ENCODE results near the gene CENPB. TPM values are rescaled to one million over a fixed set of nuclear protein-coding genes. Genes with fewer than 3 reads are reported as not detected.

CENPB gene
- polyA plus RNA-seq, 1 donor from 2014 or later: 37.9 TPM

- Histone ChIP-seq H3K27ac (ENCODE audit: low read length) (no peak overlapping the region), H3K4me2 (ENCODE audit: low read length) (no peak overlapping the region), H3K27me3 (ENCODE audit: insufficient read depth, low read depth, low read length) (peaks cover 5% of the 10 kb centered on the region), H3K9ac (ENCODE audit: low read length) (no peak overlapping the region), H3K9me2 (ENCODE audit: insufficient read depth, low read length) (no peaks in the 10 kb centered on the region), H3K4me3 (ENCODE audit: low read length) (no peak overlapping the region), H3F3A (ENCODE audit: insufficient read depth, low read length, poor library complexity, severe bottlenecking) (no peaks in the 10 kb centered on the region), H2AFZ (ENCODE audit: low read depth, low read length) (no peak overlapping the region), H3K36me3 (ENCODE audit: insufficient read depth, low read length) (no peaks in the 10 kb centered on the region), H3K79me2 (replicated peaks; ENCODE audit: insufficient read depth, low read length) (no peaks in the 10 kb centered on the region), H3K9me3 (ENCODE audit: low read length) (no peaks in the 10 kb centered on the region), H4K20me1 (ENCODE audit: insufficient read depth) (no peaks in the 10 kb centered on the region)
- no peak for TF ChIP-seq RAD21 (conservative IDR thresholded peaks at IDR 0.05)
- TF ChIP-seq CTCF (IDR thresholded peaks at IDR 0.05; ENCODE audit: poor library complexity, severe bottlenecking): no peak
- no peak for TF ChIP-seq REST (IDR thresholded peaks at IDR 0.05; ENCODE audit: borderline replicate concordance)
- no peak for TF ChIP-seq TAF1 (IDR thresholded peaks at IDR 0.05; ENCODE audit: low read depth)
- TF ChIP-seq MXI1 (conservative IDR thresholded peaks at IDR 0.05; ENCODE audit: poor library complexity, severe bottlenecking): no peak
- no peak for TF ChIP-seq POLR2AphosphoS5 (IDR thresholded peaks at IDR 0.05)
- no peak for TF ChIP-seq EP300 (conservative IDR thresholded peaks at IDR 0.05; ENCODE audit: poor library complexity, severe bottlenecking)
- no peak for TF ChIP-seq EZH2 (IDR thresholded peaks at IDR 0.05; ENCODE audit: borderline replicate concordance, insufficient read depth, low read length, poor library complexity, severe bottlenecking)
- no peak for TF ChIP-seq SMC3 (conservative IDR thresholded peaks at IDR 0.05; ENCODE audit: poor library complexity)
Measured at GRCh38 chr20:3739054-3739925, 47.2 kb downstream of the CENPB start.

GRCh38 chr20:3738111-3739053, 48.2 kb downstream of the CENPB start:
- no peaks in the 10 kb centered on the region for H3F3A ChIP-seq (ENCODE audit: insufficient read depth, low read length, poor library complexity, severe bottlenecking)
- no peaks in the 10 kb centered on the region for H3K27me3 ChIP-seq (ENCODE audit: insufficient read depth, low read depth, low read length)
- no peaks in the 10 kb centered on the region for H3K79me2 ChIP-seq (replicated peaks; ENCODE audit: insufficient read depth, low read length)
- H3K27ac ChIP-seq (ENCODE audit: low read length): no peak overlapping the region
- H3K9me3 ChIP-seq (ENCODE audit: low read length): no peaks in the 10 kb centered on the region
- no peak overlapping the region for H3K4me3 ChIP-seq (ENCODE audit: low read length)
- H3K36me3 ChIP-seq (ENCODE audit: insufficient read depth, low read length): no peaks in the 10 kb centered on the region
- TF ChIP-seq SMC3 (conservative IDR thresholded peaks at IDR 0.05; ENCODE audit: poor library complexity): no peak
- no peak for TF ChIP-seq RAD21 (conservative IDR thresholded peaks at IDR 0.05)
- TF ChIP-seq EZH2 (IDR thresholded peaks at IDR 0.05; ENCODE audit: borderline replicate concordance, insufficient read depth, low read length, poor library complexity, severe bottlenecking): no peak
- no peak for TF ChIP-seq POLR2AphosphoS5 (IDR thresholded peaks at IDR 0.05)
- no peak for TF ChIP-seq TAF1 (IDR thresholded peaks at IDR 0.05; ENCODE audit: low read depth)
- no peak for TF ChIP-seq CTCF (IDR thresholded peaks at IDR 0.05; ENCODE audit: poor library complexity, severe bottlenecking)
- H3K9ac ChIP-seq (ENCODE audit: low read length): no peak overlapping the region
- H2AFZ ChIP-seq (ENCODE audit: low read depth, low read length): no peak overlapping the region
- no peaks in the 10 kb centered on the region for H4K20me1 ChIP-seq (ENCODE audit: insufficient read depth)
- H3K4me2 ChIP-seq (ENCODE audit: low read length): no peak overlapping the region
- no peaks in the 10 kb centered on the region for H3K9me2 ChIP-seq (ENCODE audit: insufficient read depth, low read length)

Measured in neural cell (in vitro differentiated cells).